ENCODE results near the gene ATP6V1B1. TPM values are rescaled to one million over a fixed set of nuclear protein-coding genes. Genes with fewer than 3 reads are reported as not detected.

ATP6V1B1 gene
- total and polyA plus RNA-seq, 9 of the 15 experiments (the other 6 are each of a cell fraction or from before 2014, with no cell fraction given) = not detected

GRCh38 chr2:70922235-70923234 is 13.2 kb upstream of the ATP6V1B1 start:
- Histone ChIP-seq H3K4me2 (ENCODE audit: insufficient read depth, low read length) (no peak overlapping the region), H2AFZ (ENCODE audit: low read depth, low read length) (0 out of 2 replicates have a peak overlapping the region, but pooled peaks have one; percentile 4), H3K36me3 (ENCODE audit: control insufficient read depth, insufficient read depth, low read length) (no peaks in the 10 kb centered on the region), H3K9me3 (replicated peaks; ENCODE audit: control insufficient read depth, insufficient read depth, low read depth, low read length) (no peaks in the 10 kb centered on the region; the same call in 1 of the 2 replicates), H3K27me3 (ENCODE audit: control insufficient read depth in 2 of 2, insufficient read depth in 2 of 2, low read length in 2 of 2) (peaks cover 11 to 32% of the 10 kb centered on the region in 2 experiments; a peak in 3 of 5 replicates), H3K4me1 (replicated peaks in 1 of 2; ENCODE audit: control insufficient read depth in 2 of 2, insufficient read depth in 2 of 2, low read length in 2 of 2) (peaks cover 0 to 3% of the 10 kb centered on the region in 2 experiments; a peak in 1 of 5 replicates), H3K79me2 (ENCODE audit: control insufficient read depth, insufficient read depth, low read length) (no peaks in the 10 kb centered on the region), H4K20me1 (replicated peaks; ENCODE audit: control insufficient read depth, insufficient read depth, low read length) (no peaks in the 10 kb centered on the region), H3K27ac (ENCODE audit: extremely low read depth, low read depth, low read length) (no peak overlapping the region), H3K9me1 (ENCODE audit: control insufficient read depth, insufficient read depth, low read length) (no peaks in the 10 kb centered on the region), H3K4me3 (no peak overlapping the region), H3K9ac (ENCODE audit: insufficient read depth in 1 of 2, low read depth in 2 of 2, low read length in 2 of 2) (no peak overlapping the region; a peak in 1 of 4 replicates)
- WGBS (ENCODE audit: insufficient coverage, low coverage, missing lambda C conversion rate) = 34% methylated on average over 13 of the region's 18 CpGs
- FAIRE-seq (no peak), DNase-seq (ENCODE audit: extremely low read depth in 1 of 4, low spot score in 3 of 4) (no peak), ATAC-seq (no peak)
- intact Hi-C loops (cut with micrococcal nuclease) = no loop called here
- no TSS peak for BruUV-seq (replicated peaks)
- CTCF ChIA-PET (ENCODE audit: low intra/inter-chr PET ratio) = no interaction called here
- TF ChIP-seq ATF1 (CRISPR knock-in tag; IDR thresholded peaks at IDR 0.05) (no peak), ATF1 (tag; IDR thresholded peaks at IDR 0.05) (no peak), CBFA2T2 (conservative IDR thresholded peaks at IDR 0.05) (0 out of 2 replicates have a peak, but pooled peaks have one; percentile 3), GABPA (tag; conservative IDR thresholded peaks at IDR 0.05; ENCODE audit: low read depth) (peak; percentile 40; the same call in 1 of the 2 replicates), NR2C1 (IDR thresholded peaks at IDR 0.05) (0 out of 2 replicates have a peak, but pooled peaks have one; percentile 25), NR2C1 (tag; IDR thresholded peaks at IDR 0.05) (no peak), ZNF696 (CRISPR knock-in tag; conservative IDR thresholded peaks at IDR 0.05) (no peak), ZKSCAN1 (IDR thresholded peaks at IDR 0.05; ENCODE audit: low read depth, low read length) (peak; percentile 67; the same call in 1 of the 2 replicates), MED1 (CRISPR knock-in tag; IDR thresholded peaks at IDR 0.05; ENCODE audit: borderline replicate concordance) (no peak), NR2C2 (CRISPR knock-in tag; IDR thresholded peaks at IDR 0.05) (no peak), NR2C2 (tag; IDR thresholded peaks at IDR 0.05) (peak; percentile 73)
- in situ Hi-C loops (cut with MboI) = no loop called here
- POLR2A ChIA-PET = no interaction called here
